OCI-LY1 (cell line): ENCODE data around the gene FUT8.

Source experiments
- H2AFZ ChIP-seq: fragments of 200-600 bp; sonication (generic), shearing (Covaris generic); 2 replicates; pipeline ENCODE4 v1.6.0; 2014; ENCODE audit warnings: antibody characterized with exemption, mild to moderate bottlenecking, low read length
- H3F3A ChIP-seq: fragments of 200-600 bp; sonication (generic), shearing (Covaris generic); 2 replicates; pipeline ENCODE4 v1.6.0; 2014; ENCODE audit warnings: mild to moderate bottlenecking, antibody characterized with exemption, low read length, moderate library complexity; ENCODE audit not compliant: insufficient read depth
- H3K27ac ChIP-seq: fragments of 200-600 bp; sonication (generic); 2 replicates; pipeline ENCODE4 v1.5.1; 2014; ENCODE audit warnings: low read length, mixed run types, mild to moderate bottlenecking, low read depth; ENCODE audit not compliant: poor library complexity, severe bottlenecking
- H3K27me3 ChIP-seq: fragments of 200-600 bp; sonication (generic); 2 replicates; pipeline ENCODE4 v1.6.0; 2014; ENCODE audit warnings: antibody characterized with exemption, mild to moderate bottlenecking, low read length, moderate library complexity; ENCODE audit not compliant: insufficient read depth
- H3K36me3 ChIP-seq: fragments of 200-600 bp; sonication (generic); 2 replicates; pipeline ENCODE4 v1.6.1; 2014; ENCODE audit warnings: mild to moderate bottlenecking, antibody characterized with exemption, low read length, moderate library complexity, mixed read lengths; ENCODE audit not compliant: insufficient read depth
- H3K4me1 ChIP-seq: fragments of 200-600 bp; sonication (generic); 2 replicates; pipeline ENCODE4 v1.5.1; 2014; ENCODE audit warnings: mild to moderate bottlenecking, low read length, moderate library complexity; ENCODE audit not compliant: insufficient read depth, severe bottlenecking
- H3K4me2 ChIP-seq: fragments of 200-600 bp; sonication (generic), shearing (Covaris generic); 2 replicates; pipeline ENCODE4 v1.6.1; 2014; ENCODE audit warnings: low read length
- H3K4me3 ChIP-seq: fragments of 200-600 bp; sonication (generic); 2 replicates; pipeline ENCODE4 v1.5.1; 2014; ENCODE audit warnings: low read length, low read depth, mild to moderate bottlenecking, mixed read lengths; ENCODE audit not compliant: poor library complexity, severe bottlenecking
- H3K79me2 ChIP-seq: fragments of 200-600 bp; shearing (Covaris generic); 2 replicates; pipeline ENCODE4 v1.6.1; 2016; ENCODE audit warnings: mixed run types, low read length, mixed read lengths; ENCODE audit not compliant: insufficient read depth
- H3K9ac ChIP-seq: fragments of 200-600 bp; sonication (generic), shearing (Covaris generic); 2 replicates; pipeline ENCODE4 v1.6.1; 2014; ENCODE audit warnings: mild to moderate bottlenecking, low read length, mixed read lengths
- H3K9me2 ChIP-seq: fragments of 200-600 bp; sonication (generic), shearing (Covaris generic); 2 replicates; pipeline ENCODE4 v1.6.1; 2014; ENCODE audit warnings: low read depth, mild to moderate bottlenecking, low read length, mixed read lengths
- H3K9me3 ChIP-seq: fragments of 200-600 bp; shearing (Covaris generic); 2 replicates; pipeline ENCODE4 v1.6.1; 2014; ENCODE audit warnings: low read length, mixed read lengths
- H4K20me1 ChIP-seq: fragments of 200-600 bp; sonication (generic), shearing (Covaris generic); 2 replicates; pipeline ENCODE4 v1.6.0; 2016; ENCODE audit warnings: mild to moderate bottlenecking, low read length; ENCODE audit not compliant: insufficient read depth
- EZH2 ChIP-seq: fragments of 200-600 bp; sonication (generic), shearing (Covaris generic); IDR thresholded peaks from 2 replicates; pipeline ENCODE4 v1.8.0; 2017; ENCODE audit warnings: borderline replicate concordance, mixed run types, mild to moderate bottlenecking, antibody characterized with exemption, low read length, moderate library complexity, mixed read lengths
- TF ChIP-seq, protein P1 (sequence below): fragments of 200-600 bp; sonication (generic), shearing (Covaris generic); IDR thresholded peaks from 2 replicates; pipeline ENCODE4 v1.5.1; 2017; ENCODE audit warnings: mild to moderate bottlenecking, antibody characterized with exemption, low read length, moderate library complexity, mixed read lengths

FUT8 gene

DNA sequence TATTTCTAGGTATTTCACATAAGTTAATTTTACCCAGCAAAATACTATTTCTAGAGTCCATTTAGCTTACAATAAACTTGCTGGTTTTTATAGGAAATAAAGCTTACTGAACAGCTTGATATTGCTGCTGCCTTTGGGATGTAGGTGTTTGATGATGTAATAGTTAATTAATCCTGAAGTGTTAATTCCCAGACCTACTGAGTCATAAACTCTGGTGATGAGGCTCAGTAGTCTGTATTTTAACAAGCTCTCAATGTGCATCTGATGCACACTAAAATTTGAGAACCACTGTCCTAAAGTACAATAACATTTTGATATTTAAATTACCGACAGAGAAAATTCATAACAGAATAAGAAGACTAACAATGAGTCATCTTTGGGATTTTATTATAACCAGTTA, 168.4 kb downstream of the FUT8 start:
- no peaks in the 10 kb centered on the region for H3K9me3 ChIP-seq
- H3F3A ChIP-seq: 0 out of 2 replicates have a peak, but pooled peaks cover 2% of the 10 kb centered on the region
- no peak overlapping the region for H3K4me3 ChIP-seq
- H3K9ac ChIP-seq: no peak overlapping the region
- no peaks in the 10 kb centered on the region for H4K20me1 ChIP-seq
- TF ChIP-seq, protein P1, sequence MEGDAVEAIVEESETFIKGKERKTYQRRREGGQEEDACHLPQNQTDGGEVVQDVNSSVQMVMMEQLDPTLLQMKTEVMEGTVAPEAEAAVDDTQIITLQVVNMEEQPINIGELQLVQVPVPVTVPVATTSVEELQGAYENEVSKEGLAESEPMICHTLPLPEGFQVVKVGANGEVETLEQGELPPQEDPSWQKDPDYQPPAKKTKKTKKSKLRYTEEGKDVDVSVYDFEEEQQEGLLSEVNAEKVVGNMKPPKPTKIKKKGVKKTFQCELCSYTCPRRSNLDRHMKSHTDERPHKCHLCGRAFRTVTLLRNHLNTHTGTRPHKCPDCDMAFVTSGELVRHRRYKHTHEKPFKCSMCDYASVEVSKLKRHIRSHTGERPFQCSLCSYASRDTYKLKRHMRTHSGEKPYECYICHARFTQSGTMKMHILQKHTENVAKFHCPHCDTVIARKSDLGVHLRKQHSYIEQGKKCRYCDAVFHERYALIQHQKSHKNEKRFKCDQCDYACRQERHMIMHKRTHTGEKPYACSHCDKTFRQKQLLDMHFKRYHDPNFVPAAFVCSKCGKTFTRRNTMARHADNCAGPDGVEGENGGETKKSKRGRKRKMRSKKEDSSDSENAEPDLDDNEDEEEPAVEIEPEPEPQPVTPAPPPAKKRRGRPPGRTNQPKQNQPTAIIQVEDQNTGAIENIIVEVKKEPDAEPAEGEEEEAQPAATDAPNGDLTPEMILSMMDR: no peak
- no peak for TF ChIP-seq EZH2
- H3K27me3 ChIP-seq: no peaks in the 10 kb centered on the region
- H2AFZ ChIP-seq: no peak overlapping the region
- H3K36me3 ChIP-seq: peaks cover 3% of the 10 kb centered on the region; the same call in 1 of the 2 replicates
- H3K79me2 ChIP-seq: no peaks in the 10 kb centered on the region; the same call in none of the 2 replicates
- H3K9me2 ChIP-seq: no peaks in the 10 kb centered on the region
- H3K4me2 ChIP-seq: no peak overlapping the region
- no peak overlapping the region for H3K27ac ChIP-seq
- H3K4me1 ChIP-seq: no peaks in the 10 kb centered on the region

GRCh38 chr14:65581378-65581777, 168.8 kb downstream of the FUT8 start:
- Histone ChIP-seq H3K36me3 (peaks cover 3% of the 10 kb centered on the region; the same call in 1 of the 2 replicates), H3K79me2 (no peaks in the 10 kb centered on the region; the same call in none of the 2 replicates), H3K4me3 (no peak overlapping the region), H3K4me1 (no peaks in the 10 kb centered on the region), H3K27me3 (no peaks in the 10 kb centered on the region), H3K9me2 (no peaks in the 10 kb centered on the region), H3K27ac (no peak overlapping the region), H3K4me2 (no peak overlapping the region), H3K9me3 (no peaks in the 10 kb centered on the region), H3F3A (0 out of 2 replicates have a peak, but pooled peaks cover 2% of the 10 kb centered on the region), H4K20me1 (no peaks in the 10 kb centered on the region), H2AFZ (no peak overlapping the region), H3K9ac (no peak overlapping the region)
- no peak for TF ChIP-seq EZH2
- TF ChIP-seq, protein P1: no peak

DNA sequence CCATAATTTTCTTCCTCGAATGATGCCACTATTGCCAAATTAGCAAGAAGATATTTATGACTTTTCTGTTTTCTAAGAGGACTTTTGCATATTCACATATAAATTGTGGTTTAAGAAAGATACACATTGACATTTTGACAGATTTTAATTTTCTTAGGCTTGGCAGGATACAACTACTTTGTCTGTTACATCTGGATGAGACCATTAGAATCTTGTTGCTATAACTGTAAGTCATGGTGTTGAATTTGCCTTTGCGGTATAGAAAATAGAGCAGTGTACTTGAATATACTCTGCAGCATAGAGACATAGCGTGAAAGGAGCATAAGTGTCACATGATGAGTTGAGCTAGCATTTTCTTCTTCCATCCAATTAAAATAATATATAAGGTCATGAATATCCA, 169.3 kb downstream of the FUT8 start:
- Histone ChIP-seq H3K27ac (no peak overlapping the region), H4K20me1 (no peaks in the 10 kb centered on the region), H3K79me2 (no peaks in the 10 kb centered on the region; the same call in none of the 2 replicates), H3K4me1 (no peaks in the 10 kb centered on the region), H3K36me3 (peaks cover 3% of the 10 kb centered on the region; the same call in 1 of the 2 replicates), H2AFZ (no peak overlapping the region), H3K9me2 (no peaks in the 10 kb centered on the region), H3K9ac (no peak overlapping the region), H3K4me2 (no peak overlapping the region), H3K4me3 (no peak overlapping the region), H3K27me3 (no peaks in the 10 kb centered on the region), H3K9me3 (no peaks in the 10 kb centered on the region), H3F3A (0 out of 2 replicates have a peak, but pooled peaks cover 2% of the 10 kb centered on the region)
- TF ChIP-seq EZH2: no peak
- TF ChIP-seq, protein P1: no peak
